IMR-90 (cell line): ENCODE data around the gene HDDC3. TPM values are rescaled to one million over a fixed set of nuclear protein-coding genes. Genes with fewer than 3 reads are reported as not detected.

ENCODE experiments used
- ATAC-seq: fragments of 200-7000 bp; cut with Tn5 transposase; 2 replicates; pipeline ENCODE4 v1.9.1; 2020; ENCODE audit warnings: low read depth, mild to moderate bottlenecking, moderate library complexity
- BruUV-seq: library from RNA; stranded (reverse); fragments of 400-500 nt; replicated peaks from 2 replicates; lab custom pipeline; 2021; lab: Mats Ljungman, UMichigan
- CTCF ChIA-PET: fragments of 300-600 bp; formaldehyde crosslinking; extraction: SDS; loops from one replicate; lab custom pipeline; 2021; ENCODE audit warnings: antibody characterized with exemption; lab: Yijun Ruan, JAX
- POLR2A ChIA-PET: fragments of 300-600 bp; sonication (Branson Sonifier 250); formaldehyde crosslinking; loops from one replicate; lab custom pipeline; 2022; ENCODE audit warnings: antibody characterized with exemption; ENCODE audit not compliant: unreplicated experiment; lab: Charles Lee
- DNase-seq: peaks from one replicate; pipeline ENCODE4 v3.0.0; 2013
- H2AFZ ChIP-seq: replicated peaks from 2 replicates; pipeline ENCODE3; 2013; ENCODE audit warnings: low read length, mild to moderate bottlenecking; ENCODE audit not compliant: poor library complexity
- H2AK5ac ChIP-seq: 2 replicates; pipeline ENCODE4 v1.6.1; 2013; ENCODE audit warnings: low read depth, low read length, inconsistent platforms
- H2AK9ac ChIP-seq: replicated peaks from 2 replicates; pipeline ENCODE3; 2013; ENCODE audit warnings: mild to moderate bottlenecking, low read depth, low read length, moderate library complexity; ENCODE audit not compliant: poor library complexity
- H2BK120ac ChIP-seq: 2 replicates; pipeline ENCODE4 v1.6.1; 2013; ENCODE audit warnings: low read depth, low read length, inconsistent platforms
- H2BK15ac ChIP-seq: 3 replicates; pipeline ENCODE4 v1.6.1; 2013; ENCODE audit warnings: low read depth, low read length, inconsistent platforms
- H2BK20ac ChIP-seq: 2 replicates; pipeline ENCODE4 v1.6.1; 2013; ENCODE audit warnings: low read depth, mild to moderate bottlenecking, inconsistent platforms, low read length, moderate library complexity
- H2BK5ac ChIP-seq: 2 replicates; pipeline ENCODE4 v1.6.1; 2013; ENCODE audit warnings: mild to moderate bottlenecking, low read depth, low read length, inconsistent platforms; ENCODE audit not compliant: poor library complexity, severe bottlenecking
- H3K14ac ChIP-seq: replicated peaks from 2 replicates; pipeline ENCODE4 v1.6.1; 2013; ENCODE audit warnings: low read depth, low read length, inconsistent platforms
- H3K18ac ChIP-seq: 2 replicates; pipeline ENCODE4 v1.6.1; 2013; ENCODE audit warnings: low read depth, low read length, control low read depth
- H3K23ac ChIP-seq: 2 replicates; pipeline ENCODE4 v1.6.1; 2013; ENCODE audit warnings: low read depth, low read length, inconsistent platforms
- H3K27ac ChIP-seq: 2 replicates; pipeline ENCODE4 v1.5.1; 2013; ENCODE audit warnings: mild to moderate bottlenecking, control low read depth, low read length; ENCODE audit not compliant: insufficient read depth
- H3K27me3 ChIP-seq: 2 replicates; pipeline ENCODE4 v1.6.1; 2013; ENCODE audit warnings: low read length; ENCODE audit not compliant: control insufficient read depth, insufficient read depth
- H3K36me3 ChIP-seq: 2 replicates; pipeline ENCODE4 v1.6.1; 2013; ENCODE audit warnings: low read length, mixed read lengths; ENCODE audit not compliant: control insufficient read depth, insufficient read depth
- H3K4ac ChIP-seq: 2 replicates; pipeline ENCODE4 v1.6.1; 2013; ENCODE audit warnings: low read depth, low read length, inconsistent platforms
- H3K4me1 ChIP-seq: 2 replicates; pipeline ENCODE4 v1.6.1; 2013; ENCODE audit warnings: low read length, mixed read lengths; ENCODE audit not compliant: control insufficient read depth, insufficient read depth
- H3K4me2 ChIP-seq: 2 replicates; pipeline ENCODE4 v1.6.1; 2013; ENCODE audit warnings: low read depth, mild to moderate bottlenecking, control low read depth, low read length, moderate library complexity
- H3K4me3 ChIP-seq: 2 replicates; pipeline ENCODE4 v1.5.1; 2013; ENCODE audit warnings: low read depth, mild to moderate bottlenecking, control low read depth, low read length, moderate library complexity; ENCODE audit not compliant: insufficient read depth
- H3K56ac ChIP-seq: 2 replicates; pipeline ENCODE4 v1.6.1; 2013; ENCODE audit warnings: low read length, inconsistent platforms; ENCODE audit not compliant: insufficient read depth; ENCODE audit errors: extremely low read depth
- H3K79me1 ChIP-seq, 2 experiments: 2 replicates each; pipeline ENCODE4 v1.6.1; 2013; ENCODE audit warnings: low read length in 2 of 2, inconsistent platforms in 1 of 2, low read depth in 1 of 2
- H3K9ac ChIP-seq: 2 replicates; pipeline ENCODE4 v1.6.1; 2013; ENCODE audit warnings: low read depth, low read length, control low read depth
- H3K9me1 ChIP-seq: 2 replicates; pipeline ENCODE4 v1.6.1; 2013; ENCODE audit warnings: low read length, inconsistent platforms; ENCODE audit not compliant: insufficient read depth
- H3K9me3 ChIP-seq: 2 replicates; pipeline ENCODE4 v1.6.1; 2013; ENCODE audit warnings: low read length; ENCODE audit not compliant: control insufficient read depth, insufficient read depth
- H4K20me1 ChIP-seq: 2 replicates; pipeline ENCODE4 v1.6.1; 2013; ENCODE audit warnings: low read length, inconsistent platforms; ENCODE audit not compliant: insufficient read depth
- H4K5ac ChIP-seq: 2 replicates; pipeline ENCODE4 v1.6.1; 2013; ENCODE audit warnings: mild to moderate bottlenecking, low read depth, low read length, control low read depth
- H4K8ac ChIP-seq, 2 experiments: 2 replicates each; pipeline ENCODE4 v1.6.1; 2013; ENCODE audit warnings: low read depth in 2 of 2, low read length in 2 of 2, control low read depth in 1 of 2, inconsistent platforms in 1 of 2
- H4K91ac ChIP-seq: 2 replicates; pipeline ENCODE4 v1.6.1; 2013; ENCODE audit warnings: low read depth, low read length, inconsistent platforms; ENCODE audit not compliant: insufficient read depth
- BHLHE40 ChIP-seq: fragments of 150-350 bp; IDR thresholded peaks from 2 replicates; pipeline ENCODE4 v1.6.1; 2016; ENCODE audit warnings: mild to moderate bottlenecking, low read depth, low read length
- CEBPB ChIP-seq: IDR thresholded peaks from 2 replicates; pipeline ENCODE4 v1.6.1; 2012; ENCODE audit warnings: low read depth, low read length, improper control_type of control experiment
- CHD1 ChIP-seq: IDR thresholded peaks from 2 replicates; pipeline ENCODE4 v1.6.1; 2012; ENCODE audit warnings: low read depth, low read length, improper control_type of control experiment
- ELK1 ChIP-seq: fragments of 150-350 bp; IDR thresholded peaks from 2 replicates; pipeline ENCODE4 v1.6.1; 2016; ENCODE audit warnings: low read depth, mild to moderate bottlenecking, low read length, moderate library complexity, borderline replicate concordance
- FOS ChIP-seq: fragments of 150-350 bp; IDR thresholded peaks from 2 replicates; pipeline ENCODE4 v1.6.1; 2016; ENCODE audit warnings: low read depth, low read length
- MAFK ChIP-seq: IDR thresholded peaks from 2 replicates; pipeline ENCODE4 v1.6.1; 2012; ENCODE audit warnings: low read depth, low read length, improper control_type of control experiment
- MAZ ChIP-seq: IDR thresholded peaks from 2 replicates; pipeline ENCODE4 v1.6.1; 2012; ENCODE audit warnings: low read depth, mild to moderate bottlenecking, low read length, improper control_type of control experiment, moderate library complexity, borderline replicate concordance
- MXI1 ChIP-seq: IDR thresholded peaks from 2 replicates; pipeline ENCODE4 v1.6.1; 2012; ENCODE audit warnings: low read depth, mild to moderate bottlenecking, low read length, moderate library complexity, borderline replicate concordance
- NFE2L2 ChIP-seq: fragments of 150-350 bp; IDR thresholded peaks from 2 replicates; pipeline ENCODE4 v1.6.1; 2016; ENCODE audit warnings: low read depth, mild to moderate bottlenecking, low read length
- POLR2A ChIP-seq: IDR thresholded peaks from 2 replicates; pipeline ENCODE4 v1.6.1; 2012; ENCODE audit warnings: mild to moderate bottlenecking, low read depth, low read length
- RAD21 ChIP-seq: IDR thresholded peaks from 2 replicates; pipeline ENCODE4 v1.6.1; 2012; ENCODE audit warnings: low read length, improper control_type of control experiment
- RCOR1 ChIP-seq: IDR thresholded peaks from 2 replicates; pipeline ENCODE4 v1.6.1; 2012; ENCODE audit warnings: mild to moderate bottlenecking, low read length, improper control_type of control experiment; ENCODE audit not compliant: insufficient replicate concordance
- RFX5 ChIP-seq: IDR thresholded peaks from 2 replicates; pipeline ENCODE4 v1.8.0; 2012; ENCODE audit warnings: low read depth, mild to moderate bottlenecking, low read length, moderate library complexity
- SMC3 ChIP-seq: fragments of 150-350 bp; IDR thresholded peaks from 2 replicates; pipeline ENCODE4 v1.6.1; 2016; ENCODE audit warnings: low read depth, mild to moderate bottlenecking, antibody characterized with exemption, low read length, moderate library complexity
- USF2 ChIP-seq: fragments of 150-350 bp; IDR thresholded peaks from 2 replicates; pipeline ENCODE4 v1.6.1; 2017; ENCODE audit warnings: mild to moderate bottlenecking, antibody characterized with exemption, low read length, low read depth
- WGBS, 2 experiments: methylation state at CpG; one replicate each; pipeline versions ENCODE4 v1.1.5 to v1.1.7; 2013; ENCODE audit warnings: missing lambda C conversion rate in 2 of 2; ENCODE audit not compliant: insufficient read length in 1 of 2; ENCODE audit errors: extremely low coverage in 2 of 2; 5-methylcytosine and 5-hydroxymethylcytosine counted together
- dilution Hi-C: fragments of 300-500 bp; cut with HindIII; formaldehyde crosslinking; loops from one replicate; pipeline ENCODE4 v1.14.3; 2018; ENCODE audit warnings: low sequenced_read_pairs; ENCODE audit not compliant: unreplicated experiment
- in situ Hi-C: fragments of 300-500 bp; cut with MboI; formaldehyde crosslinking; loops from 3 replicates; pipeline ENCODE4 v1.14.3; 2019; ENCODE audit warnings: low sequenced_read_pairs, inconsistent platforms, mixed read lengths
- intact Hi-C: fragments of 100-400 bp; cut with micrococcal nuclease; formaldehyde crosslinking; loops from 2 replicates; pipeline ENCODE4 v1.10.0; 2022
- polyA plus RNA-seq, 3 experiments: library from polyadenylated mRNA; depleted of rRNA; stranded (reverse); fragments of >200 nt; gene quantifications; 2 replicates each; pipeline ENCODE4 v1.2.3, GENCODE V29; 2012; ENCODE audit warnings: low replicate concordance in 1 of 3
- total RNA-seq: library from RNA; depleted of rRNA; stranded (reverse); fragments of >200 nt; gene quantifications from 2 replicates; pipeline ENCODE4 v1.2.3, GENCODE V29; 2012
- TF ChIP-seq, protein P1 (sequence below): conservative IDR thresholded peaks from 2 replicates; pipeline ENCODE4 v1.5.1; 2012; ENCODE audit warnings: mild to moderate bottlenecking, low read depth, low read length, improper control_type of control experiment

HDDC3 gene
- total and polyA plus RNA-seq, 2 of the 4 experiments (the other 2 are of a cell fraction): 7.9 to 10.7 TPM

DNA sequence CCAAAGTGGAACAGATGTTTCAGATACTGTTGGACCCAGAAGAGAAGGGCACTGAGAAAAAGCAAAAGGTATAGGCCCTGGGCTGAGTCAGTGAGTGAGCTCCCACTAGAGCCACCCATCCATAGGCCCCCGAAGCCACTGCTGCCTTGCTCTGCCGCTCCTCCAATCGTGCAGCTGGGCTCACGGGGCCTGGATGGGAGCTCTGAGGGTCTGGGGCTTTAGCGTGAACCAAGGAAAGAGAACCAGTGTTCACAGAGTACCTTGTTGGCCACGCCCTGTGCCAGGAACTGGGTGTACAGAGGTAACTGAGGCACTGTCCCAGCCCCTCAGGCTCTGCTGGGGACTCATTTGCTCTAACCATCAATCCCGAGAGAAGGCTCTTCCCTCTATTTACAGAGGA, 7.4 kb upstream of the HDDC3 start:
- ATAC-seq (no peak), DNase-seq (no peak)
- Histone ChIP-seq H2AFZ (no peak overlapping the region), H3K18ac (no peak overlapping the region), H3K79me1 (peaks cover 29 to 42% of the 10 kb centered on the region in 2 experiments), H3K4me3 (no peak overlapping the region), H3K27me3 (no peaks in the 10 kb centered on the region), H2BK120ac (no peak overlapping the region), H3K9ac (no peak overlapping the region), H2BK20ac (no peak overlapping the region), H3K9me3 (no peaks in the 10 kb centered on the region), H3K56ac (no peak overlapping the region), H3K14ac (no peak overlapping the region), H2AK5ac (no peak overlapping the region), H3K4me1 (peaks cover 5% of the 10 kb centered on the region; the same call in 1 of the 2 replicates), H4K20me1 (peaks cover 6% of the 10 kb centered on the region; the same call in 1 of the 2 replicates), H2AK9ac (no peak overlapping the region), H2BK5ac (no peak overlapping the region), H4K8ac (no peak overlapping the region), H4K5ac (no peak overlapping the region), H2BK15ac (no peak overlapping the region), H3K4ac (no peak overlapping the region), H3K9me1 (peaks cover 13% of the 10 kb centered on the region; the same call in 1 of the 2 replicates), H3K23ac (no peak overlapping the region), H3K4me2 (no peak overlapping the region), H3K27ac (no peak overlapping the region), H3K36me3 (peaks cover 52% of the 10 kb centered on the region), H4K91ac (no peak overlapping the region)
- ChIA-PET CTCF (no interaction called here), POLR2A (no interaction called here)
- WGBS, 2 experiments: no CpG with 5 or more reads among the region's 7 CpGs
- TF ChIP-seq RAD21 (no peak), MAZ (no peak), SMC3 (no peak), NFE2L2 (no peak), CHD1 (no peak), BHLHE40 (no peak), POLR2A (no peak), FOS (no peak), USF2 (no peak), MAFK (no peak), MXI1 (no peak), CEBPB (no peak), RCOR1 (no peak), ELK1 (no peak), RFX5 (no peak)
- TF ChIP-seq, protein P1, sequence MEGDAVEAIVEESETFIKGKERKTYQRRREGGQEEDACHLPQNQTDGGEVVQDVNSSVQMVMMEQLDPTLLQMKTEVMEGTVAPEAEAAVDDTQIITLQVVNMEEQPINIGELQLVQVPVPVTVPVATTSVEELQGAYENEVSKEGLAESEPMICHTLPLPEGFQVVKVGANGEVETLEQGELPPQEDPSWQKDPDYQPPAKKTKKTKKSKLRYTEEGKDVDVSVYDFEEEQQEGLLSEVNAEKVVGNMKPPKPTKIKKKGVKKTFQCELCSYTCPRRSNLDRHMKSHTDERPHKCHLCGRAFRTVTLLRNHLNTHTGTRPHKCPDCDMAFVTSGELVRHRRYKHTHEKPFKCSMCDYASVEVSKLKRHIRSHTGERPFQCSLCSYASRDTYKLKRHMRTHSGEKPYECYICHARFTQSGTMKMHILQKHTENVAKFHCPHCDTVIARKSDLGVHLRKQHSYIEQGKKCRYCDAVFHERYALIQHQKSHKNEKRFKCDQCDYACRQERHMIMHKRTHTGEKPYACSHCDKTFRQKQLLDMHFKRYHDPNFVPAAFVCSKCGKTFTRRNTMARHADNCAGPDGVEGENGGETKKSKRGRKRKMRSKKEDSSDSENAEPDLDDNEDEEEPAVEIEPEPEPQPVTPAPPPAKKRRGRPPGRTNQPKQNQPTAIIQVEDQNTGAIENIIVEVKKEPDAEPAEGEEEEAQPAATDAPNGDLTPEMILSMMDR: no peak
- in situ Hi-C loops: no loop called here
- dilution Hi-C loops: no loop called here
- intact Hi-C loops: no loop called here
- no TSS peak for BruUV-seq
